GM21786 (cell line): ENCODE measurements around the gene EEF2KMT.
A peak's percentile ranks its signal among the peaks of the same experiment; 100 is the strongest.
"Not testable (repeated sequence)": the region's sequence is repeated elsewhere in the genome, so short reads cannot be mapped to it uniquely, and the experiment has no call there.

Experiments used
- ATAC-seq: cut with Tn5 transposase; IDR thresholded peaks from one replicate; pipeline ENCODE4 v1.9.1; 2021; ENCODE audit not compliant: unreplicated experiment

The EEF2KMT gene

DNA sequence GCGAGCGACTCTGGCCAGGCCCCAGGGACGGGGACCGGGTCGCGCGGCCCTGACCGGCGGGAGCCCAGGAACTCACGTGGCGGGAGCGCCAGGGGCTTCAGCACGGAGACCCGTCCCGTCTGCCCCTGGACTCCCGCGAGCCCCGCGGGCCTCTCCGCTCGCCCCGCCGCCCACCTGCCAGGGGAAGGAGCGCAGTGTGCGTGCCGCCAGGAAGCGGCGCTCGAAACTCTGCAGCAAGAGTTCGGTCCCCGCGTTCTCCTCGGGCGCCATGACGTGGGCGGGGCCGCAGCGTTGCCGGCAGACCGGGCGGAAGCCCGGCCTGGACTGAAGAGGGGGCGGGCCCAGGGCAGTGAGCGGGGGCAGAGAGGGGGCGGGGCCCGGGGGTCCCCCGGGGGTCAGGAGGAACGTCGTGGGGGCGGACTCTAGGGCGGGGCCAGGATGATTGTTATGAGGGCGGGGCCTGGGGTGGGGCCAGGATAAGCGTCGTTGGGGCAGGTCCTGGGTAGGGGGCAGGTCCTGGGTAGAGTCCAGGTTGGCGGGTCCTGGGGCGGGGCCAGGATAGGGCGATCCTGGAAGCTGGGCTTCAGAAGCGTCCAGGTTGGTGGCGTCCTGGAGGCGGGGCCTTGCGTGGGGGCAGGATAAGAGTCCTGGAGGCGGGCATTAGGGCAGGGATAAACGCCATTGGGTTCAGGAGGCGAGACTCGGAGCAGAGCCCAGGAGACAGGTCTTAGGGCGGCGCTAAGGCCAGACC lies at the start of gene EEF2KMT:
Gene EEF2KMT, minus strand, starts transcription at position 326 of the 751 bp plus-strand sequence. Its CDS starts 56 bp downstream, at position 270.
- peak; percentile 89 for ATAC-seq

GRCh38 chr16:5144621-5144956 lies 47.0 kb upstream of the EEF2KMT start:
- not testable (repeated sequence) for ATAC-seq

- no peak for ATAC-seq
Observed at GRCh38 chr16:5143761-5144620, 46.4 kb upstream of the EEF2KMT start.

- not testable (repeated sequence) for ATAC-seq
Observed at GRCh38 chr16:5140151-5140550, 42.6 kb upstream of the EEF2KMT start.

DNA sequence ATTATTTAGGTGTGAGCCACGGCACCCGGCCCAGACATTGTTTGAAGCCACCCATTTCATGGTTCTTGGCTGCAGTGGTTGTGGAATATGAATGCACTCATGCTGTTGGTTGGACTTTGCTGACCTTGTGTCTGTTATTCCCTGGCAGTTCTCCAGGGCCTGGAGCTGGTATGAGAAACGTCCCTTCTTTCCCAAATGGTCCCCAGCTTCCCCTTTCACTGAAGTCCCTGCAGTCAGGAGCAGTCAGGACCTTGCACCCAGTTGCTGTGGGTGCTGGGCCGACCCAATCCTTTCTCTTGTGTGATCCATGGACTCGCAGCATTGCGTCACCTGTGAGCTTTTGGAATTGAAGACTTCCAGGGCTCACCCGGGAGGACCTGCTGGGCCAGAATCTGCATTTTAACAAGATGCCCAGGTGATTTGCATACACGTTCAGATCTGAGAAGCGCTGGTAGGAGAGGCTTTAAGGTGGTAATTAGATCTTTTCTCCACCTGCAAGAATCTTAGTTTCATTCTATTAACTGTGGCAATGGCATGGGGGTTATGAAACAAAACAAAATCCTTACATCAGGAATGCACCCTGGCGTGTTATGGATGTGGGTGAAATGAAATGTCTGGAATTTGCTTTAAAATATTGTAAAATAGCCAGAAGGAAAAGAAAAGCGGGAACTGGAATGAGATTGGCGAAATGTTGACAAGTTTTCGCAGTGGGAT lies 37.3 kb upstream of the EEF2KMT start:
- ATAC-seq: not testable (repeated sequence)

DNA sequence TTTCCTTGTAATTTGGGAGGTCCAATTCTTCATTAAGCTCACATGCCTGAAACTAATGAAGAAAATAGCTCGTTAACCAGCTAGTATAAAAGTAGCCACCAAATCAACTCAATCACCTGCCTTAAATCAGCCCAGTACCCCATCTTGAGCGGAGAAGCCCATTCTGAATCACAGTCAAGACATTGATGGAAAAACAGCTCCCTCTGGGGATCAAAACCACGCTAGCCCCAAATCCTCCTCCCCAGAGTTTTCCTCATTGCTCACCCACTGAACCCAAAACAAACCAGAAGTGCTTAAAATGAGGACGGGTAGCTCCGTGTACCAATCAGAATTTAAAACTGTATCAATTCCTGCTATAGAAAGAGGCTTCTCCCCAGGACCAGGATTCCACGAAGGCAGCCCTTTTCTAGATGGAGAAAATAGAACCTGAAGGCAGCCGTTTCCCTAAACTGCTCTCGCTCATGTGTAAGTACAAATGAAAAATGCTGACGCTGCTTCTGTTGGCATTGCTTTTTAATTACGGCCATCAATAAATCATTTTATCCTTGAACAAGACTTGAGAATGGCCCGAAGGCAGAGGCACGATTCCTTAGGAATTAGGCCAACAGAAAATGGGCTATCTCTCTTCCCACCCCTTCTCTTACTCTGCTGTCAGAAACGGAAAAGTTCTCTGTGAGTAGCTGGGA lies 35.5 kb upstream of the EEF2KMT start:
- ATAC-seq: not testable (repeated sequence)

- not testable (repeated sequence) for ATAC-seq
Observed at GRCh38 chr16:5131467-5132004, 33.9 kb upstream of the EEF2KMT start.

DNA sequence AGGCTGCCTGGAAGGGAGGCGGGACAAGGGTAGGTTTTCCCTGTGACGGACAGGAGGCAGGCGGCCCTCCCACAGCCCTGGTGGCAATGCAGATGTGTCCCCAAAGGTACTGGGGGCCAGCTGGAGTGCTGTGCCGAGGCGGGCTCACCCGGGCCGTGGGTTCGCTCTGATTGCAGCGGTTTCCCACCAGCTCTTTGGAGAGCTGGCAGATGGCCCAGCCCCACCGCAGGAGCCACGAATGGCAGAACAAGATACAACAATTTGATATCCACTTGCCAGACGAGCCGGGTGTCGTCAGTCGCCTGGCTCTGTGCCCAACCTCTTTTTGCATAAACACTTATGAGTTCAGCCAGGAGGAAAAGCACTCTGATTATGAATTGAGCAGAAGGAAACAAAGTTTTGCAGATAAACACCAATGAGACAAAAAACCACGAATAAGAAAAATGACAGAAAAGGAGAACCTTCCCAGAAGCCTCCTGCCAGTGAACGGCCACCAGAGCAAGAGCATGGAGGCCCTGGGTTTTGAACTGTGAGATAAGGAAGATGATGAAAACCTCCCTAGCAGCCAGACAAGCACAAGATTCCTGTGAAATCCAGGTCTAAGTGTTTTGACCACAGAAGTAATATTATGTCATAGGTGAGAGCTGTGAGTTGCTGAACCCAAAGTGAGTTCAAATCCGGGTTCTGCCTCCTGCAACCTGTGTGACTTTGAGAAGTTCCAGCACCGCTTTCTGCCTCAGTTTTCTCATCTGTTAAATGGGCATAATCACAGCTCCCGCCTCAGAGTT lies 19.9 kb upstream of the EEF2KMT start:
- not testable (repeated sequence) for ATAC-seq

DNA sequence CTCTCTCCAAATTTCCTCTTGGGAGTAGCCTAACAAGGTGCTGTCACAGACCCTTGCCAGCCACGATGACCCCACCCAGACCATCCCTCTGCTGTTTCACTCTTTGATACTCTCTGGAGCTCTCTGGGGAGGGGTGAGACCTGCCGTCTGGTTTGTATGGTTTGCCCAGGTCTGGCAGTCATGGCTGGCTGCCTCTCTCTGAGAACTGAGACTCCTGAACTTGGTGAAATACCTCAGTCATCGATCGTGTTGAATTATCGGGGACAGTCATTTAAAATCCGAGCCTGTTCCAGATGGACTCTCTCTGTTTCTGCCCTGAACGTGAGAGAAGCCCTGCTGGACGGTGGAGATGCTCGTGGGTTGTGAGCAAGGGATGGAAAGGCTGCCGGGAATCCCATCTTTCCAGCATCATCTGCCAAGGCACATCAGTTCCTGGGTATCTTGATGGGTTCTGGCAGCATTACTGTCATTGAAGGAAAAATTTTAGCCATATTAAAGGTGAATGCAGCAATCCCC lies 19.2 kb upstream of the EEF2KMT start:
- not testable (repeated sequence) for ATAC-seq

DNA sequence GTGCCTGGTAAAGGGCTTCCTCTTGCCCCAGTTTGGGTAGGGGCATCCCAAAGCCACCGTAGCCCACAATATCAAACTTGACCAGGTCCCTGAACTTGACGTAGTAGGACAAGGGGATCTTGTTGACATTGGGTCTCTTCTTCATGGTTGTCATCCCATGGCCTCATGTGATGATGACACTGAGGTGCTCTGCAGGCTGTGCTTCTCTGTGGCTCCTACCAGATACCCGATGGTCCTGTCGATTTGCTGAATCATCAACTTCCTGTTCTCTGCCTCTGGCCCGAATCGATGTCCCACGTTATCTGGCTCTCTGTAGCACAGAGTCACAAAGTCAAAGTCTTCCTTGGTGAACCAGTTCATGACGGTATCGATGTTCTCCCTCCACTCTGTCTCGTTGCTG lies 13.3 kb upstream of the EEF2KMT start:
- not testable (repeated sequence) for ATAC-seq

DNA sequence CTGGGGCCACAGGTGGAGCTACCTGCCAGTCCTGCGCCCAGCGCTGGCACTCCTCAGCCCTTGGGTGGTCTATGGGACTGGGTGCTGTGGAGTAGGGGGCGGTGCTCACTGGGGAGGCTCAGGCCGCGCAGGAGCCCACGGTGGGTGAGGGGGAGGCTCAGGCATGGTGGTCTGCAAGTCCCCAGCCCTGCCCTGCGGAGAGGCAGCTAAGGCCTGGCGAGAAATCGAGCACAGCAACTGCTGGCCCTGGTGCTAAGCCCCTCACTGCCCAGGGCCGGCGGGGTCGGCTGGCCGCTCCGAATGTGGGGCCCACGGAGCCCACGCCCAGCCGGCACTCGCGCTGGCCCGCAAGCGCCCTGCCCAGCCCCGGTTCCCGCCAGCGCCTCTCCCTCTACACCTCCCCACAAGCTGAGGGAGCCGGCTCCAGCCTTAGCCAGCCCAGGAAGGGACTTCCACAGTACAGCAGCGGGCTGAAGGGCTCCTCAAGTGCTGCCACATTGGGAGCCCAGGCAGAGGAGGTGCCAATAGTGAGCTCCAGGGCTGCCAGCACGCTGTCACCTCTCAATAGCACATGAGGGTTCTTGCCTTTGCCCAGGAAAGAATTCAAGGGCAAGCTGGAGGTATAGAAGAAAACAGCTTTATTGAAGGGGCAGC lies 11.0 kb upstream of the EEF2KMT start:
- ATAC-seq: no peak

DNA sequence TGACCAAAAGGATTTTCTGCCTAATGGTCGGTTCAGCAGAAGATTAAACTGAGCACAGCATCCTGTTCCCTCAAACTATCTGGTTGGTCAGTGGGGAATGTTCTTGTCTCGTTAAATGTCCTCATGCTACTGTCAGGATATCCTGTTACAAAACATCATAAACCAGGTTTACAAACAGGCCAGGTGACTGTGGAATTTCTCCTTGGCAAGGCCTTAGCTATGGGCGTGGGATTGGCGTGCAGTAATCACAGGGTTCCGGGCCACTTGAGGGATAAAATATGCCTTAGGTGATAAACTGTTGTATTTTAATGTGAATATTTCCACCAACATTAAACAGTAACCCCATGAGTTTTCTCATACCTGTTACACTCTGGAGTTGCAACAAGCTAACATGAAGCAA lies 7.4 kb upstream of the EEF2KMT start:
- not testable (repeated sequence) for ATAC-seq

DNA sequence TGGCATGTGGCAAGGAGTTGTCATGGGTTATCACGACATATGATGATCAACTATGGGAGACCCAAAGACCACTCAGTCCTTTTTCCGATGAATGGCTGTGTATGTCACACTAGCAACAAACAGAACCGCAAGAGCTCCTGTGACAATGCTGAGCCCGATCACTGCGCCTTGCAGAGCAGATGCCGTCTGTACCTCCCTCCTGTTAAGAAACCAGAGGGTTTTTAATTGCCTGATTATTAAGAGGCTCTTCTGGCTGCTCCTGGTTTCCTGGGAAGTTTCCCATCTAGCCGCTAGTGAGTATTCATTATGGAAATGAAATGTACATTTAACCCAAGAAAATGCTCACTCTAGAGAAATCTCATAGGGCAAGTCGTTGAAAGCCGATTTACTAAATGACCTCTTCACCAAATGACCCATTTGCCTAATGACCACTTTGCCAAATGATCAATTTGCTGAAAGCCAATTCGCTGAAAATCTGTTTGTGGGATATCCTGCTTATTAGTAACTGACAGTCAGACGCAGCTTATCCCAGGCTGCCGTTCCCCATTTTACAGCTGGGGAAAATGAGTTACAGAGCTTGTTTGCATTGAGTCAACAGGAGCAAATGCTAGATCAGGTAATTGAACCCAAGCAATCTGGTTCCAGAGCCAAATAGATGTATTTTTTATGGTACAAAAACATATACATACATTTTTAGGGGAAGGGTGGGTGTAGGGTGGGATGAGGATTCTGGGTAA lies 5.9 kb upstream of the EEF2KMT start:
- not testable (repeated sequence) for ATAC-seq

GRCh38 chr16:5099174-5099573 lies 1.6 kb upstream of the EEF2KMT start:
- ATAC-seq: not testable (repeated sequence)

DNA sequence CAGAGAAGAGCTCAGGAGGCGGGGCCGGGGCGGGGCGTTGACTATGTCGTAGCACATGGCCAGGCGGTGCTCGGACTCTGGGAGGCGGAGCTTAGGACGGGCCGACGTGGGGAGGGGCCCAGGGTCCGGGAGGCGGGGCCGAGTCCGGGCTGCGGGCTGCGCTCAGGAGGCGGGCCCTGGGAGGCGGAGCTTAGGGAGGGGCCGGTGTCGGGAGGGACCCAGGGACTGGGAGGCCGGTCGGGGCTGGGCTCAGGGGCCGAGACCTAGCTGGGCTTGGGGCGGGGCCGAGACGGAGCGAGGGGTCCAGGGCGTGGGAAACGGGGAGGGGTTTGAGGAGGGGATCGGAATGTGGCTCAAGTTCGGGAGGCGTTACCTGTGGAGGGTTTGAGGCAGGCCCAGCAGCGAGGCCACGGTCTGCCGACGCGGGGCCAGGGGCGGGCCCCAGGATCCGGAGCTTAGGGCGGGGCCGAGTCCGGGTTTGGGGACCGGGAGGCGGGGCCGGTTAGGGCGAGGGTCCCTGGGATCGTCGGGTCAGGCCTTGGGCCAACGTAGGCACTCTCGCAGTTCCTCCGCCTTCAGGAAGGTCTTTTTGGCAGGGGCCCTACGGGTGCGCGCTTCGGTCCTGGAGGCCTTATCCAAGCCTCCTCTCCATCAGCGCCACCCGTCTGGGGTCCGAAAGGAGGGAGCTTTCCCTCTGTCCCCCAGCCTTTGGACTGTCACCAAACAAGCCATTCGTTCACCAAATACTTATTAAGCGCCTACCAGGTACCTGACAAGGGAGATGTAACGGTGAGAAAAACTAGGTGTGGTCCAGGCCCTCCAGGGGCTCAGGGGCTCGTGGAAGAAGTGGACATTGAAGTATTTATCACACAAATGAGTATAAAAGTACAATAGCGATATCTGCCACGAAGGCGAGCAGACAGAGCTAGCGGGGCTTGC lies 895 bp upstream of the EEF2KMT start:
- ATAC-seq: not testable (repeated sequence)

DNA sequence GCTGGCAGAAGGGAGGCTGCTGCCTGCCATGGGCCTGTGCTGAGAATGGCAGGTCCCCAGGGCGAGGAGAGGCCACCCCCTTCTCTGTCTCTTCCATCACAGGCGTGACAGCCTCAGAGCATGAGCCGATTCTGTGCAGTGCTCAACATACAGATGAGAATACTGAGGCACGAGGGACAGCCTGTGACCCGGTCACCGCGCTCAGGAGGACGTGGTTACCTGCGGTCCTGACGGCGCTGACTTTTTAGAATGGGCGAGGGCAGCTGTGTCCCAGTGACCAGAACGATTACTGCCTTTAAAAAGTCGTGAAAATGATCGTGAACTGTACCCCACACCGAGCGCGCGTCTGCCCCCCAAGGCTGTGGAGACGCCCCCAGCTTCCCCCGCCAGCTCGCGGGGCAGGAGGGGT lies 530 bp downstream of the EEF2KMT start:
- ATAC-seq: not testable (repeated sequence)

DNA sequence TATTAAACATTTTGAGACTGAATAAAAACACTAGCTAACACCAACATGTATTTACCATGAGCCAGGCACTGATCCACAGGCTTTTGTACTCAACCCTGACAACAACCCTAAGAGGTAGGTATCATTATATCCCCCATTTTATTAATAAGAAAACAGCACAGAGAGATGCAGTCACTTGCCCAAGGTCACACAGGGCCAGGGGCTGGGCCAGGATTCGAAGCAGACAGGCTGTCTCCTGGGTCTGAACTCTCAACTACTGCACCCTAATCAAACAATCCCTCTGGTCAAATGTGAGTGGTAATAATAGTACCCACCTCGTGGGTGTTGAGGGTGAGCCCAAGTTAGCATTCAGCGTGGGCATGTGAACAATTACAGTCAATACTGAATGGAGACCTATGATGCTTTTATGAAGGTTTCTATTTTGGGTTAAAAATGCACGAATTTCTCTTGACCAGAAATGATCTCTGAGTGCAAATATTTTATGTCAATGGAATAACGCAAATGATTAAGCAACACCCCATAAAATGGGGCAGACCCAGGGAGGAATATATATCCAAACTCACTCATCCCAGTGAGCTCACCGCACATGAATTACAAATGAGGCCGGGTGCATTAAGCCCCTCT lies 1.0 kb downstream of the EEF2KMT start:
- ATAC-seq: not testable (repeated sequence)
